Measurements from ENCODE around the gene PIM2.

DNA sequence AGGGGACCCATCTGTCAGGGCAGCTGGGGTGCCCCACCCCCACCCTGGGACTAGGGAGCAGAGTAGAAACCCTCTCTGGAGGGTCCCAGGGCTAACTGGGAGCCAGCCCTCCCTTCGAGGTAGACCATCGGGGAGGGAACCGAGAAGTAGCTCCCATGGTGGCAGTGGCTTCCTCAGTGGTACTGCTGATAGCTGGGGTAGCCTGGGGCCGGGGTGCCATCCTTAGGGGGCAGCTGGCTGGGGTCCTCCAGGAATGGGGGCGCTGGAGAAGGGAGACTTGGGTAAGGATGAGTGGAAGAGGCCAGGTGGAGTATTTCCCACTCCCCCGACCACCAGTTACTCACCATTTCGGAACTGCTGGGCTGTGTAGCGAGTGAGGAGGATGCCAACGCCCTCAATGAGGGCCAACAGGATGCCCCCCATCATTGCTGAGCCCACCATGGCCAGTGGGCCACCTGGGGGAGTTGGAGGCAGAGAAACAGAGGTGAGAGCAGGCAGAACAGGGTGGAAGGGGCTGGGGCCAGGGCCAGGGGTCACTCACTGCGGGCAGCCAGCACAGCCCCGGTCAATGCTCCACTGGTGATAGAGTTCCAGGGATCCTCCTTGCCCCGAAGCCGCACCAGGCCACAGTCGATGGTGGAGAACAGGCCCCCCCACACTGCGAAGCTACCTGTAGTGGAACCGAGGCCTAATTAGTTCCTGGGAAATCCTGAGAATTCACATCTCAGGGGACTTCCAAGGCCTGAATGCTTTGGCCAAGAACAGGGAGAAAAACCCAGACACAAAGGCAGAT, 25.1 kb downstream of the PIM2 start:
- no peak for TF ChIP-seq POLR2AphosphoS5 (IDR thresholded peaks at IDR 0.05; ENCODE audit: borderline replicate concordance, low read depth, low read length)
- no peak for TF ChIP-seq EZH2 (IDR thresholded peaks at IDR 0.05)
